A549 (cell line): ENCODE data around the gene FLG.

Source experiments
- CHD4 ChIP-seq: fragments of 200-600 bp; sonication (generic); IDR thresholded peaks from 2 replicates; pipeline ENCODE4 v1.6.1; 2016; ENCODE audit warnings: antibody characterized with exemption, mild to moderate bottlenecking, borderline replicate concordance
- CTCF ChIP-seq: fragments of >200 bp; sonication (Bioruptor Twin); formaldehyde crosslinking; IDR thresholded peaks from 3 replicates; pipeline ENCODE4 v1.5.1; 2016
- RAD21 ChIP-seq, 2 experiments: fragments of >200 bp in 1 of 2; sonication (Bioruptor Twin) in 1 of 2; formaldehyde crosslinking in 1 of 2; IDR thresholded peaks in 1 of 2; conservative IDR thresholded peaks in 1 of 2; 2 replicates in 1 of 2; 3 replicates in 1 of 2; pipeline ENCODE4 v1.6.1; 2012 to 2018; ENCODE audit warnings: inconsistent platforms in 1 of 2
- RNF2 ChIP-seq: fragments of 200-600 bp; sonication (generic); IDR thresholded peaks from 2 replicates; pipeline ENCODE4 v1.6.1; 2016; ENCODE audit warnings: low read depth, mild to moderate bottlenecking, antibody characterized with exemption, moderate library complexity, borderline replicate concordance
- ZFP36 ChIP-seq: fragments of 450-650 bp; IDR thresholded peaks from 2 replicates; pipeline ENCODE4 v1.6.1; 2014; ENCODE audit warnings: borderline replicate concordance; ENCODE audit not compliant: partially characterized antibody

- TF ChIP-seq ZFP36 (no peak), CTCF (no peak), CHD4 (no peak), RNF2 (no peak), RAD21 (conservative IDR thresholded peaks at IDR 0.05 in 1 of 2, IDR thresholded peaks at IDR 0.05 in 1 of 2) (no peak)
Measured at GRCh38 chr1:152328801-152329391, 3.9 kb upstream of the FLG start.
